Measurements from ENCODE around the gene EXOC5.

GRCh38 chr14:57232006-57232405 is 36.7 kb downstream of the EXOC5 start:
- TF ChIP-seq CTCF (IDR thresholded peaks at IDR 0.05; ENCODE audit: poor library complexity, severe bottlenecking) (no peak), RAD21 (conservative IDR thresholded peaks at IDR 0.05) (no peak), EP300 (conservative IDR thresholded peaks at IDR 0.05; ENCODE audit: poor library complexity, severe bottlenecking) (no peak), EZH2 (IDR thresholded peaks at IDR 0.05; ENCODE audit: borderline replicate concordance, insufficient read depth, low read length, poor library complexity, severe bottlenecking) (no peak), MXI1 (conservative IDR thresholded peaks at IDR 0.05; ENCODE audit: poor library complexity, severe bottlenecking) (no peak), REST (IDR thresholded peaks at IDR 0.05; ENCODE audit: borderline replicate concordance) (no peak), SMC3 (conservative IDR thresholded peaks at IDR 0.05; ENCODE audit: poor library complexity) (no peak), POLR2AphosphoS5 (IDR thresholded peaks at IDR 0.05) (no peak)
